Astrocyte (in vitro differentiated cells and primary cell): ENCODE measurements around the gene CWH43. TPM values are rescaled to one million over a fixed set of nuclear protein-coding genes. Genes with fewer than 3 reads are reported as not detected.
A peak's percentile ranks its signal among the peaks of the same experiment; 100 is the strongest.

Experiments
- DNase-seq: peaks from one replicate; pipeline ENCODE4 v3.0.0-alpha.2; 2010; ENCODE audit warnings: low read depth
- FAIRE-seq: peaks from 2 replicates; lab custom pipeline; 2011; peaks lifted over from hg19 to GRCh38; lab: Jason Lieb, UNC
- H2AFZ ChIP-seq: 2 replicates; pipeline ENCODE4 v1.6.0; 2012; ENCODE audit warnings: low read depth, low read length, inconsistent platforms
- H3K27ac ChIP-seq: 2 replicates; pipeline ENCODE4 v1.5.1; 2011; ENCODE audit warnings: low read depth, low read length, inconsistent platforms
- H3K27me3 ChIP-seq: 2 replicates; pipeline ENCODE4 v1.6.0; 2011; ENCODE audit warnings: low read length, inconsistent platforms; ENCODE audit not compliant: insufficient read depth
- H3K36me3 ChIP-seq: 2 replicates; pipeline ENCODE4 v1.5.1; 2011; ENCODE audit warnings: low read length, inconsistent platforms; ENCODE audit not compliant: insufficient read depth
- H3K4me1 ChIP-seq: 2 replicates; pipeline ENCODE4 v1.5.1; 2011; ENCODE audit warnings: low read length, inconsistent platforms; ENCODE audit not compliant: insufficient read depth
- H3K4me2 ChIP-seq: 2 replicates; pipeline ENCODE4 v1.6.0; 2012; ENCODE audit warnings: low read length, inconsistent platforms
- H3K4me3 ChIP-seq: 2 replicates; pipeline ENCODE4 v1.5.1; 2011; ENCODE audit warnings: low read depth, mild to moderate bottlenecking, low read length, inconsistent platforms; ENCODE audit not compliant: insufficient read depth
- H3K79me2 ChIP-seq: 2 replicates; pipeline ENCODE4 v1.6.0; 2012; ENCODE audit warnings: mild to moderate bottlenecking, low read length, inconsistent platforms; ENCODE audit not compliant: insufficient read depth
- H3K9ac ChIP-seq: 2 replicates; pipeline ENCODE4 v1.6.0; 2012; ENCODE audit warnings: mild to moderate bottlenecking, low read length, inconsistent platforms
- H3K9me3 ChIP-seq: 2 replicates; pipeline ENCODE4 v1.5.1; 2012; ENCODE audit warnings: low read depth, mild to moderate bottlenecking, low read length, inconsistent platforms; ENCODE audit not compliant: insufficient read depth
- H4K20me1 ChIP-seq: 2 replicates; pipeline ENCODE4 v1.6.0; 2012; ENCODE audit warnings: low read length, inconsistent platforms; ENCODE audit not compliant: insufficient read depth
- H3K27ac Mint-ChIP-seq: one replicate; pipeline ENCODE4 v1.8.0; 2021; ENCODE audit warnings: mild to moderate bottlenecking, mixed read lengths; ENCODE audit not compliant: unreplicated experiment
- H3K27me3 Mint-ChIP-seq: one replicate; pipeline ENCODE4 v1.8.0; 2021; ENCODE audit warnings: low read depth, mixed read lengths; ENCODE audit not compliant: unreplicated experiment
- H3K36me3 Mint-ChIP-seq: one replicate; pipeline ENCODE4 v1.8.0; 2021; ENCODE audit warnings: low read depth, mixed read lengths; ENCODE audit not compliant: unreplicated experiment
- H3K4me1 Mint-ChIP-seq: one replicate; pipeline ENCODE4 v1.8.0; 2021; ENCODE audit warnings: low read depth, mixed read lengths; ENCODE audit not compliant: unreplicated experiment
- H3K4me3 Mint-ChIP-seq: one replicate; pipeline ENCODE4 v1.8.0; 2021; ENCODE audit warnings: mild to moderate bottlenecking, moderate library complexity, mixed read lengths; ENCODE audit not compliant: unreplicated experiment
- H3K9me3 Mint-ChIP-seq: one replicate; pipeline ENCODE4 v1.8.0; 2021; ENCODE audit warnings: mild to moderate bottlenecking, mixed read lengths; ENCODE audit not compliant: unreplicated experiment
- EZH2 ChIP-seq: IDR thresholded peaks from 2 replicates; pipeline ENCODE4 v1.6.1; 2012; ENCODE audit warnings: mild to moderate bottlenecking, low read length, inconsistent platforms; ENCODE audit not compliant: insufficient read depth
- total RNA-seq: library from RNA; stranded (reverse); gene quantifications from 2 replicates; pipeline ENCODE4 v1.2.1, GENCODE V29; 2021
- TF ChIP-seq, protein P1 (sequence below): IDR thresholded peaks from 2 replicates; pipeline ENCODE4 v1.5.1; 2011; ENCODE audit warnings: low read depth, mild to moderate bottlenecking, inconsistent platforms, low read length, moderate library complexity; ENCODE audit not compliant: insufficient read depth

Gene CWH43
- total RNA-seq, 1 donor from 2014 or later: not detected

- DNase-seq (no peak), FAIRE-seq (no peak)
- no peak overlapping the region for H3K9ac ChIP-seq
- no peak overlapping the region for H3K4me2 ChIP-seq
- no peaks in the 10 kb centered on the region for H4K20me1 ChIP-seq
- no peaks in the 10 kb centered on the region for H3K36me3 ChIP-seq
- H3K27ac Mint-ChIP-seq: no peak overlapping the region
- H3K4me3 ChIP-seq: no peak overlapping the region
- H3K27me3 ChIP-seq: no peaks in the 10 kb centered on the region
- H3K4me3 Mint-ChIP-seq: no peak overlapping the region
- H3K79me2 ChIP-seq: no peaks in the 10 kb centered on the region
- no peaks in the 10 kb centered on the region for H3K9me3 ChIP-seq
- H3K9me3 Mint-ChIP-seq: peaks cover 1% of the 10 kb centered on the region
- H2AFZ ChIP-seq: no peak overlapping the region
- H3K27me3 Mint-ChIP-seq: no peaks in the 10 kb centered on the region
- no peaks in the 10 kb centered on the region for H3K36me3 Mint-ChIP-seq
- no peak overlapping the region for H3K27ac ChIP-seq
- H3K4me1 Mint-ChIP-seq: no peaks in the 10 kb centered on the region
- TF ChIP-seq EZH2: no peak
- TF ChIP-seq, protein P1, sequence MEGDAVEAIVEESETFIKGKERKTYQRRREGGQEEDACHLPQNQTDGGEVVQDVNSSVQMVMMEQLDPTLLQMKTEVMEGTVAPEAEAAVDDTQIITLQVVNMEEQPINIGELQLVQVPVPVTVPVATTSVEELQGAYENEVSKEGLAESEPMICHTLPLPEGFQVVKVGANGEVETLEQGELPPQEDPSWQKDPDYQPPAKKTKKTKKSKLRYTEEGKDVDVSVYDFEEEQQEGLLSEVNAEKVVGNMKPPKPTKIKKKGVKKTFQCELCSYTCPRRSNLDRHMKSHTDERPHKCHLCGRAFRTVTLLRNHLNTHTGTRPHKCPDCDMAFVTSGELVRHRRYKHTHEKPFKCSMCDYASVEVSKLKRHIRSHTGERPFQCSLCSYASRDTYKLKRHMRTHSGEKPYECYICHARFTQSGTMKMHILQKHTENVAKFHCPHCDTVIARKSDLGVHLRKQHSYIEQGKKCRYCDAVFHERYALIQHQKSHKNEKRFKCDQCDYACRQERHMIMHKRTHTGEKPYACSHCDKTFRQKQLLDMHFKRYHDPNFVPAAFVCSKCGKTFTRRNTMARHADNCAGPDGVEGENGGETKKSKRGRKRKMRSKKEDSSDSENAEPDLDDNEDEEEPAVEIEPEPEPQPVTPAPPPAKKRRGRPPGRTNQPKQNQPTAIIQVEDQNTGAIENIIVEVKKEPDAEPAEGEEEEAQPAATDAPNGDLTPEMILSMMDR: peak; percentile 25
- no peaks in the 10 kb centered on the region for H3K4me1 ChIP-seq
These were observed 46.5 kb downstream of the CWH43 start for GRCh38 chr4:49032440-49033161.

GRCh38 chr4:49036528-49036927 lies 50.5 kb downstream of the CWH43 start:
- no peak overlapping the region for H3K4me3 Mint-ChIP-seq
- H3K4me1 Mint-ChIP-seq: no peaks in the 10 kb centered on the region
- no peak overlapping the region for H3K27ac Mint-ChIP-seq
- FAIRE-seq (no peak), DNase-seq (no peak)
- Histone ChIP-seq H3K36me3 (no peaks in the 10 kb centered on the region), H4K20me1 (no peaks in the 10 kb centered on the region), H3K4me1 (no peaks in the 10 kb centered on the region), H3K9ac (no peak overlapping the region), H3K9me3 (no peaks in the 10 kb centered on the region), H3K27ac (no peak overlapping the region), H3K4me2 (no peak overlapping the region), H3K27me3 (no peaks in the 10 kb centered on the region), H3K79me2 (no peaks in the 10 kb centered on the region), H2AFZ (no peak overlapping the region), H3K4me3 (no peak overlapping the region)
- no peaks in the 10 kb centered on the region for H3K9me3 Mint-ChIP-seq
- H3K36me3 Mint-ChIP-seq: no peaks in the 10 kb centered on the region
- no peak for TF ChIP-seq EZH2
- TF ChIP-seq, protein P1: no peak
- H3K27me3 Mint-ChIP-seq: no peaks in the 10 kb centered on the region

DNA sequence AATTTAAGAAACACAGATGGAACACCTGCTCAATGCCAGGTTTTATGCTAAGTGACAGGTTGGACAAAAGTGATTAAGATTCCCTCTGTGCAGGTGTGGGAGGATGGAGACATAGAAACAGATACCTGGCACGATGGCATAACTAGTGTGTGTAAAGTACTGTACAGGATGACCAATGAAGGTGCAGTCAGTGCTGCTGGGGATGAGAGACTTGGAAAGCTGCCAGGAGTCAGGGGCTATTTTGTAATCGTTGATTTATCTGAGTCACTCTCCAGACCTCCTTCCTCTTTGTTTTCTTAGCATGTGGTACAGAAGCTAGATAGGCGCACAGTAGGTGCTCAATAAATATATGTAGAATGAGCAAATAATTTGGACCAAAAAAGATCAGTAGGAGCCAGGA lies 58.2 kb downstream of the CWH43 start:
- Histone ChIP-seq H4K20me1 (no peaks in the 10 kb centered on the region), H3K4me1 (no peaks in the 10 kb centered on the region), H2AFZ (no peak overlapping the region), H3K9ac (no peak overlapping the region), H3K9me3 (peaks cover 2% of the 10 kb centered on the region), H3K4me3 (no peak overlapping the region), H3K27ac (no peak overlapping the region), H3K4me2 (no peak overlapping the region), H3K27me3 (no peaks in the 10 kb centered on the region), H3K36me3 (no peaks in the 10 kb centered on the region), H3K79me2 (no peaks in the 10 kb centered on the region)
- H3K27me3 Mint-ChIP-seq: no peaks in the 10 kb centered on the region
- FAIRE-seq: no peak
- H3K4me3 Mint-ChIP-seq: no peak overlapping the region
- H3K4me1 Mint-ChIP-seq: no peaks in the 10 kb centered on the region
- TF ChIP-seq, protein P1: no peak
- TF ChIP-seq EZH2: no peak
- DNase-seq: no peak
- H3K9me3 Mint-ChIP-seq: peaks cover 3% of the 10 kb centered on the region
- no peak overlapping the region for H3K27ac Mint-ChIP-seq
- no peaks in the 10 kb centered on the region for H3K36me3 Mint-ChIP-seq
